ENCODE results near the gene MEF2A. TPM values are rescaled to one million over a fixed set of nuclear protein-coding genes. Genes with fewer than 3 reads are reported as not detected.
A peak's percentile ranks its signal among the peaks of the same experiment; 100 is the strongest.
"Not testable (repeated sequence)": the region's sequence is repeated elsewhere in the genome, so short reads cannot be mapped to it uniquely, and the experiment has no call there.

Gene MEF2A
- total RNA-seq (2022) (19.5 and 19.6 TPM in 2 replicates), Bru-seq, nascent RNA (percentile 82 among the genes with signal in this experiment), BruChase-seq, experiment 1, labeled RNA remaining after a 2-hour chase (percentile 79 among the genes with signal in this experiment), BruChase-seq, experiment 2, labeled RNA remaining after a 6-hour chase (percentile 68 among the genes with signal in this experiment)
- long read RNA-seq, full-length matches to known transcripts: 7 of 20 reads
- long read RNA-seq, partial matches to known transcripts: 3 of 20 reads
- long read RNA-seq, other reads (novel, unspliced or antisense): 10 of 20 reads

GRCh38 chr15:99565299-99566156, at the start of gene MEF2A:
Gene MEF2A, plus strand, starts transcription at chr15:99565984. Its CDS starts 67,136 bp downstream, at chr15:99633120.
- CTCF ChIA-PET: interaction anchor here (0.6 to 1.3 kb wide), 3 partner anchors 17 to 190 kb away, joined by 3 to 7 read pairs (median 5); no protein-coding TSS in a partner anchor
- Mint-ChIP-seq H3K4me1 (ENCODE audit: low read depth, unreplicated experiment) (no peaks in the 10 kb centered on the region), H3K4me3 (ENCODE audit: unreplicated experiment) (peak within 1 kb of the TSS; percentile 86), H3K9me3 (ENCODE audit: unreplicated experiment) (no peaks in the 10 kb centered on the region), H3K27ac (ENCODE audit: unreplicated experiment) (peak within 1 kb of the TSS; percentile 72), H3K27me3 (ENCODE audit: insufficient read depth, unreplicated experiment) (no peaks in the 10 kb centered on the region), H3K36me3 (ENCODE audit: insufficient read depth, unreplicated experiment) (no peaks in the 10 kb centered on the region)
- Histone ChIP-seq H3K36me3 (ENCODE audit: control insufficient read depth, insufficient read depth, low read length) (no peaks in the 10 kb centered on the region), H3K27me3 (replicated peaks; ENCODE audit: control insufficient read depth, insufficient read depth, low read length) (no peaks in the 10 kb centered on the region), H3K4me1 (no peaks in the 10 kb centered on the region; the same call in 1 of the 2 replicates), H3K9me3 (no peaks in the 10 kb centered on the region), H3K4me3 (ENCODE audit: low read depth, low read length) (peak within 1 kb of the TSS; percentile 65)
- intact Hi-C loops (cut with micrococcal nuclease; ENCODE audit: unreplicated experiment): loop anchor here (5.0 kb wide), 2 partner anchors 137 to 167 kb away; partner anchors contain the start of gene LYSMD4
- TF ChIP-seq CTCF (IDR thresholded peaks at IDR 0.05; ENCODE audit: insufficient read depth in 1 of 2, low read depth in 1 of 2, low read length in 1 of 2, severe bottlenecking in 1 of 2, unreplicated experiment in 1 of 2): no peak
- POLR2A ChIA-PET: interaction anchor here (1.1 kb wide), 1 partner anchor 168 kb away, joined by 10 read pairs; the partner anchor contains the start of gene LYSMD4
- no TSS peak for BruUV-seq (replicated peaks)
- peak; percentile 94 to 95 for DNase-seq

DNA sequence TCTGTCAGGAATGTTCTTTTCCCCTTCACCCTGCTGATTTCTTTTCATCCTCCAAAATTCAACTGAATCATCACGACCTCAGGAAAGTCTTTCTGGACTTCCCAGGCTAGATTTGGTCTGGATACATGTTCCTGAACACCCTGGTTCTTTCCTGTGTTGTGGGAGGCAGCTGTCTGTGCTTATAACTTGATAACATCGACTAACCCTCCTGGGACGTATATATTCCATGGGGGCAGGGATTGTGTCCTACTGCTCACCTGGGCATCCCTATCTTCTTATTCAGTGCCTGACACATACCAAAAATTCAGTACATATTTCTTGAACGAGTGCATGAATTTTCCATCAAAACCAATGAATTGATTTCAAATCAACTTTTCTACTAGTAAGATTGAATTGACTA, 47.6 kb upstream of the MEF2A start:
- Histone ChIP-seq H3K9me3 (no peaks in the 10 kb centered on the region), H3K36me3 (ENCODE audit: control insufficient read depth, insufficient read depth, low read length) (no peaks in the 10 kb centered on the region), H3K4me3 (ENCODE audit: low read depth, low read length) (no peak overlapping the region), H3K27me3 (replicated peaks; ENCODE audit: control insufficient read depth, insufficient read depth, low read length) (no peaks in the 10 kb centered on the region; the same call in 1 of the 2 replicates), H3K4me1 (no peaks in the 10 kb centered on the region)
- ChIA-PET POLR2A (no interaction called here), CTCF (no interaction called here)
- H3K27ac Mint-ChIP-seq (ENCODE audit: unreplicated experiment): no peak overlapping the region
- TF ChIP-seq CTCF (IDR thresholded peaks at IDR 0.05; ENCODE audit: insufficient read depth in 1 of 2, low read depth in 1 of 2, low read length in 1 of 2, severe bottlenecking in 1 of 2, unreplicated experiment in 1 of 2): no peak
- no peaks in the 10 kb centered on the region for H3K36me3 Mint-ChIP-seq (ENCODE audit: insufficient read depth, unreplicated experiment)
- H3K4me3 Mint-ChIP-seq (ENCODE audit: unreplicated experiment): no peak overlapping the region
- no TSS peak for BruUV-seq (replicated peaks)
- intact Hi-C loops (cut with micrococcal nuclease; ENCODE audit: unreplicated experiment): no loop called here
- H3K4me1 Mint-ChIP-seq (ENCODE audit: low read depth, unreplicated experiment): no peaks in the 10 kb centered on the region
- H3K9me3 Mint-ChIP-seq (ENCODE audit: unreplicated experiment): no peaks in the 10 kb centered on the region
- no peak for DNase-seq
- H3K27me3 Mint-ChIP-seq (ENCODE audit: insufficient read depth, unreplicated experiment): peaks cover 10% of the 10 kb centered on the region

DNA sequence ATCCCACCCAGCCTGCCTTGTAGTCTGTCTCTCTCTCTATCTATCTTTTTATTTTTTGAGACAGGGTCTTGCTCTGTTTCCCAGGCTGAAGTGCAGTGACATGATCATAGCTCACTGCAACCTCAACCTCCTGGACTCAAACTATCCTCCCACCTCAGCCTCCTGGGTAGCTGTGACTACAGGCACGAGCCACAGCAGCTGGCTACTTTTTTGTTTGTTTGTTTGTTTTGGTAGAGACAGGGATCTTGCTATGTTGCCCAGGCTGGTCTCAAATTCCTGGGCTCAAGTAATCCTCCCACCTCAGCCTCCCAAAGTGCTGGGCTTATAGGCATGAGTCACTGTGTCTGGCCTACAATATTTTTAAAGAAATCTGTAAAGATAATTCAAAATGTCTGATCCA, 46.4 kb upstream of the MEF2A start:
- H3K27ac Mint-ChIP-seq (ENCODE audit: unreplicated experiment); H3K27me3 ChIP-seq (replicated peaks; ENCODE audit: control insufficient read depth, insufficient read depth, low read length); CTCF ChIA-PET; H3K36me3 Mint-ChIP-seq (ENCODE audit: insufficient read depth, unreplicated experiment); BruUV-seq (replicated peaks); H3K4me1 Mint-ChIP-seq (ENCODE audit: low read depth, unreplicated experiment); POLR2A ChIA-PET; H3K4me3 Mint-ChIP-seq (ENCODE audit: unreplicated experiment); H3K9me3 ChIP-seq; H3K9me3 Mint-ChIP-seq (ENCODE audit: unreplicated experiment); H3K4me3 ChIP-seq (ENCODE audit: low read depth, low read length); DNase-seq; intact Hi-C loops (cut with micrococcal nuclease; ENCODE audit: unreplicated experiment); H3K36me3 ChIP-seq (ENCODE audit: control insufficient read depth, insufficient read depth, low read length); H3K4me1 ChIP-seq; H3K27me3 Mint-ChIP-seq (ENCODE audit: insufficient read depth, unreplicated experiment): not testable (repeated sequence)

Measured in Caco-2 (cell line).